Neuronal stem cell (in vitro differentiated cells): ENCODE results near the gene PNCK.

Source experiments
- DNase-seq: peaks from one replicate; pipeline ENCODE4 v3.0.0-alpha.2; 2013; ENCODE audit warnings: low spot score
- H2AFZ ChIP-seq: one replicate; pipeline ENCODE4 v1.6.1; 2013; ENCODE audit warnings: mild to moderate bottlenecking, low read length, inconsistent platforms
- H2AK5ac ChIP-seq: 2 replicates; pipeline ENCODE4 v1.6.1; 2013; ENCODE audit warnings: low read depth, mild to moderate bottlenecking, inconsistent platforms, low read length, moderate library complexity, mixed read lengths
- H2BK120ac ChIP-seq: 2 replicates; pipeline ENCODE4 v1.6.1; 2013; ENCODE audit warnings: low read depth, mild to moderate bottlenecking, inconsistent platforms, low read length, moderate library complexity, mixed read lengths
- H2BK12ac ChIP-seq: one replicate; pipeline ENCODE4 v1.6.1; 2013; ENCODE audit warnings: low read length, inconsistent platforms
- H2BK15ac ChIP-seq: 2 replicates; pipeline ENCODE4 v1.6.1; 2013; ENCODE audit warnings: mild to moderate bottlenecking, low read length, inconsistent platforms, mixed read lengths
- H2BK5ac ChIP-seq: one replicate; pipeline ENCODE4 v1.6.1; 2013; ENCODE audit warnings: inconsistent platforms, mild to moderate bottlenecking, low read length, moderate library complexity
- H3K14ac ChIP-seq: one replicate; pipeline ENCODE4 v1.6.1; 2013; ENCODE audit warnings: low read length, inconsistent platforms
- H3K18ac ChIP-seq: 2 replicates; pipeline ENCODE4 v1.6.1; 2013; ENCODE audit warnings: low read length, inconsistent platforms
- H3K23ac ChIP-seq: 2 replicates; pipeline ENCODE4 v1.6.1; 2013; ENCODE audit warnings: low read depth, mild to moderate bottlenecking, mixed read lengths, low read length, inconsistent platforms; ENCODE audit not compliant: poor library complexity
- H3K27ac ChIP-seq: replicated peaks from 3 replicates; pipeline ENCODE4 v1.5.1; 2013; ENCODE audit warnings: low read length, inconsistent platforms
- H3K27me3 ChIP-seq, 3 experiments: 2 replicates each; pipeline ENCODE4 v1.6.1; 2013; ENCODE audit warnings: low read length in 3 of 3, mild to moderate bottlenecking in 2 of 3, inconsistent platforms in 1 of 3, low read depth in 1 of 3, mixed read lengths in 1 of 3, moderate library complexity in 1 of 3; ENCODE audit not compliant: control insufficient read depth in 3 of 3, insufficient read depth in 3 of 3
- H3K36me3 ChIP-seq, 2 donors: replicated peaks in 1 of 2; 2 replicates each; pipeline ENCODE4 v1.6.1; 2013; ENCODE audit warnings: low read length in 2 of 2; ENCODE audit not compliant: control insufficient read depth in 2 of 2, insufficient read depth in 2 of 2
- H3K4ac ChIP-seq: 2 replicates; pipeline ENCODE4 v1.6.1; 2013; ENCODE audit warnings: inconsistent platforms, mild to moderate bottlenecking, low read length, moderate library complexity
- H3K4me1 ChIP-seq, 2 donors: 1 replicate in 1 of 2; 2 replicates in 1 of 2; pipeline ENCODE4 v1.6.1; 2013; ENCODE audit warnings: low read length in 2 of 2, low read depth in 1 of 2; ENCODE audit not compliant: control insufficient read depth in 2 of 2, insufficient read depth in 1 of 2
- H3K4me2 ChIP-seq: one replicate; pipeline ENCODE4 v1.6.1; 2013; ENCODE audit warnings: mild to moderate bottlenecking, low read length, inconsistent platforms; ENCODE audit not compliant: insufficient read depth, poor library complexity, severe bottlenecking
- H3K4me3 ChIP-seq, 2 donors: 2 replicates each; pipeline ENCODE4 v1.5.1; 2013; ENCODE audit warnings: low read length in 2 of 2, mild to moderate bottlenecking in 2 of 2, inconsistent platforms in 1 of 2, moderate library complexity in 1 of 2
- H3K79me1 ChIP-seq: one replicate; pipeline ENCODE4 v1.6.1; 2013; ENCODE audit warnings: low read depth, mild to moderate bottlenecking, inconsistent platforms, low read length, moderate library complexity
- H3K9ac ChIP-seq: one replicate; pipeline ENCODE4 v1.6.1; 2013; ENCODE audit warnings: mild to moderate bottlenecking, low read depth, low read length, inconsistent platforms; ENCODE audit not compliant: poor library complexity
- H3K9me3 ChIP-seq, 2 donors: replicated peaks in 1 of 2; 2 replicates each; pipeline versions ENCODE3 to v1.6.1; 2013; ENCODE audit warnings: low read length in 2 of 2, mild to moderate bottlenecking in 2 of 2, inconsistent platforms in 1 of 2, low read depth in 1 of 2, mixed read lengths in 1 of 2, moderate library complexity in 1 of 2; ENCODE audit not compliant: control insufficient read depth in 2 of 2, insufficient read depth in 1 of 2
- H4K8ac ChIP-seq: one replicate; pipeline ENCODE4 v1.6.1; 2013; ENCODE audit warnings: low read depth, mild to moderate bottlenecking, inconsistent platforms, low read length, moderate library complexity
- H4K91ac ChIP-seq: one replicate; pipeline ENCODE4 v1.6.1; 2013; ENCODE audit warnings: low read length, low read depth, mild to moderate bottlenecking, inconsistent platforms; ENCODE audit not compliant: poor library complexity
- WGBS, 2 donors: extraction: QIAGEN DNeasy Blood & Tissue Kit; methylation state at CpG; one replicate each; pipeline ENCODE4 v1.1.7; 2013; ENCODE audit warnings: missing lambda C conversion rate in 2 of 2, mixed read lengths in 1 of 2; ENCODE audit not compliant: insufficient read length in 2 of 2, insufficient replicate concordance in 1 of 2; ENCODE audit errors: extremely low coverage in 2 of 2; 5-methylcytosine and 5-hydroxymethylcytosine counted together

The PNCK gene

DNA sequence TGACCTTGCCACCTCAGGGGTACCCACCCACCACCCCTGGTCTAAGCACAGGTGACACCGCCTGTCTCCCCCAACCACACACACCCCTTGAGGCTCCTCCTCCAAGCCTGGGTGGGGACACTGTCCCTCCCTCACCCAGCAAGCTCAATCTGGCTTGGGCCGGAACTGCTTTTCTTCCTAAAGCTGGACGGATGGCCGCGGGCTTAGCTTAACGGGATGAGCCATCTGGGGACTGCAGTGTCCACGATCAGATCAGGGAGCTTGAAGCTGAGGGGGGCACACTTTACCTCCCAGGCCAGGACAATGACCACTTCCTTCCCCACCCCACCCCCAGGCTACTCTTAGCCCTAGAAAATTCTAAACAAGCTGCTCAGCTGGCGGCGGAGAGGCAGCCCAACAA is 13.1 kb upstream of the PNCK start:
- no CpG with 5 or more reads among the region's 9 CpGs for WGBS, 2 donors
- H3K9me3 ChIP-seq, result peaks cover 0 to 2% of the 10 kb centered on the region in 2 donors

DNA sequence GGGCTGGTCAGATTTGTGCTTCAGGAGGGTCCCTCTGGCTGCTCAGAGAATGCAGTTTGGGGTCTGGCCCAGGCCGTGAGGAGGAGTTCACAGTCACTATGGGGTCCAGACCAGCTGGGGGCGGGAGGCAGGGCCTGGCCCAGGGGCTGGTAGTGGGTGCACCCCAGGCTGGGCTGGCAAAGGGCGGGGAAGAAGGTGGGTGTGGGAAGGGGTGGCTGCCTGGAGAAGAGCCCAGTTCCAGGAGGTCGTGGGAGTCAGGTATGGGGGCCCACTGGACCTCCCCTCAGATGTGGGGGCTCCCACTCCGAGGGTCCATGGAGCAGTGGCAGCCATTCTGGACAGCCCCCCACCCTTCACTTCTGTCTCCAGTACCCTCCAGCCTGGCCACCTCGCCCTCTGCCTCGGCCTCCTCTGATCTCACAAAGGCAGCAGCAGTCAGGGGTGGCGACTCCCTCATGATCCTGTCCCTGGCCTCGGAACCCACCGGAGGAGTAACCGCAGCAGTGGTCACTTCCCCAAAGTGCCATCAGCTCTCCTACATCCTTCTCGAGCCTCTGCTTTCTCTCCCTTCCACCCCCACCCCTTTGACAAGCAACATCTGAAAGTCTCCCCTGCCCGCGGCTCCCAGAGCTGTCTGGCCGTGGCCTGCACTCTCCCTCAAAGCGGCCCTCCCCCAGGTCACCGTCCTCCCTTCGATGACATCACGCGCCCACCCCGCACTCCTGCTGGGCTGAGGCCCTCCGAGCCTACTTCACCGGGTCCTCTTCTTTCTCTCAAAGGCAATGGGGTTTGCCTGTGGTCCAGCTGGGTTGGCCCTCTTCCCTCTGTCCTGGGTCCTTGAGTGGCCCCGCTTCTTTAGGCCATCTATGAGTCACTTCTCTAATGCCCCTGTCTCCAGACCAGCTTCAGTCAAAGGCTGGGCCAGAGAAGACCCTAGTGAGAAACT is 12.4 kb upstream of the PNCK start:
- no peak for DNase-seq
- peaks cover 0 to 2% of the 10 kb centered on the region in 2 donors for H3K9me3 ChIP-seq
- peaks cover 11% of the 10 kb centered on the region for H3K79me1 ChIP-seq
- H3K4ac ChIP-seq, result no peak overlapping the region
- H3K23ac ChIP-seq, result peak overlapping the region; percentile 73
- peak overlapping the region; percentile 98 for H2BK5ac ChIP-seq
- H2BK120ac ChIP-seq, result peak overlapping the region; percentile 76
- H2AFZ ChIP-seq, result no peak overlapping the region
- peak overlapping the region; percentile 71 for H3K14ac ChIP-seq
- peak overlapping the region; percentile 85 for H4K91ac ChIP-seq
- no CpG with 5 or more reads among the region's 24 CpGs for WGBS, 2 donors
- H3K27ac ChIP-seq, result peak overlapping the region; percentile 97
- H3K18ac ChIP-seq, result peak overlapping the region; percentile 98
- peak overlapping the region; percentile 86 for H3K9ac ChIP-seq
- H2BK12ac ChIP-seq, result no peak overlapping the region
- H2BK15ac ChIP-seq, result no peak overlapping the region
- no peak overlapping the region for H4K8ac ChIP-seq
- H3K27me3 ChIP-seq, result no peaks in the 10 kb centered on the region
- peak overlapping the region; percentile 49 to 72 for H3K4me3 ChIP-seq
- H3K4me2 ChIP-seq, result peak overlapping the region; percentile 52
- H3K4me1 ChIP-seq, result peaks cover 16 to 23% of the 10 kb centered on the region in 2 donors
- peak overlapping the region; percentile 92 for H2AK5ac ChIP-seq
- H3K36me3 ChIP-seq, result peaks cover 5 to 14% of the 10 kb centered on the region in 2 donors

More for the DNA sequence above, 13.1 kb upstream of the PNCK start:
- peak overlapping the region in 1 of 2 donors; percentile 49 for H3K4me3 ChIP-seq
- no peak overlapping the region for H3K4ac ChIP-seq
- peak overlapping the region; percentile 98 for H2BK5ac ChIP-seq
- no peak for DNase-seq
- H3K36me3 ChIP-seq, result peaks cover 8 to 21% of the 10 kb centered on the region in 2 donors
- peak overlapping the region; percentile 33 for H3K4me2 ChIP-seq
- H3K79me1 ChIP-seq, result peaks cover 14% of the 10 kb centered on the region
- H2BK120ac ChIP-seq, result peak overlapping the region; percentile 61
- H2BK15ac ChIP-seq, result no peak overlapping the region
- no peak overlapping the region for H2AFZ ChIP-seq
- no peak overlapping the region for H2AK5ac ChIP-seq
- H3K27ac ChIP-seq, result peak overlapping the region; percentile 97
- no peak overlapping the region for H4K91ac ChIP-seq
- peak overlapping the region; percentile 38 for H3K14ac ChIP-seq
- peaks cover 16 to 23% of the 10 kb centered on the region in 2 donors for H3K4me1 ChIP-seq
- H3K23ac ChIP-seq, result no peak overlapping the region
- H3K18ac ChIP-seq, result peak overlapping the region; percentile 89
- no peak overlapping the region for H3K9ac ChIP-seq
- no peak overlapping the region for H2BK12ac ChIP-seq
- H4K8ac ChIP-seq, result peak overlapping the region; percentile 96
- H3K27me3 ChIP-seq, result no peaks in the 10 kb centered on the region

DNA sequence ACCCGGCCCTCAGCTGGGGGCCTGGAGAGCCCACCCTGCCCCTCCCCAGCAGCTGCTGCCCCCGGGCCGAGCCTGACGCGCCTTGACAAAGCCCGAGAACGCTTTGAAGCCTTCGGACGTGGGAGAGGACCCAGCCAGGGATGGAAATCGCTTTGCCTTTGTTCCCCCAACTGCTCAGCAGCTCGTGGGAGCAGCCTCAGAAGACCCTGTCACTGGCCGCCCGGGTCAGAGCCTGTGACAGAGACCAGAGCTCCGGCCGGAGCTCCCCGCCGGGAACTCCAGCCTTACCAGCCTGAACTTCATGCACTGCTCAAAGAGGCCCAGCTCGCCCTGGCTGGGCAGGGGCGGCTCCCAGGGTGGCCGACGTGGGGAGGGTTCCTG is 11.5 kb upstream of the PNCK start:
- H3K27me3 ChIP-seq, result peaks cover 0 to under 1% (median 0%) of the 10 kb centered on the region in 3 experiments
- peak overlapping the region; percentile 98 for H2BK5ac ChIP-seq
- H2BK120ac ChIP-seq, result peak overlapping the region; percentile 76
- peak overlapping the region; percentile 52 for H3K4me2 ChIP-seq
- DNase-seq, result no peak
- WGBS, 2 donors, result no CpG with 5 or more reads among the region's 21 CpGs
- H3K4me3 ChIP-seq, result peak overlapping the region; percentile 49 to 72
- H3K9ac ChIP-seq, result peak overlapping the region; percentile 60
- peak overlapping the region; percentile 53 for H3K4ac ChIP-seq
- H3K14ac ChIP-seq, result no peak overlapping the region
- peaks cover 0 to 2% of the 10 kb centered on the region in 2 donors for H3K9me3 ChIP-seq
- H4K91ac ChIP-seq, result peak overlapping the region; percentile 43
- peak overlapping the region; percentile 56 for H2AK5ac ChIP-seq
- H2BK12ac ChIP-seq, result no peak overlapping the region
- peak overlapping the region; percentile 98 for H3K18ac ChIP-seq
- H3K36me3 ChIP-seq, result peaks cover 4 to 5% of the 10 kb centered on the region in 2 donors
- H2AFZ ChIP-seq, result no peak overlapping the region
- H2BK15ac ChIP-seq, result no peak overlapping the region
- H3K27ac ChIP-seq, result peak overlapping the region; percentile 97
- H3K4me1 ChIP-seq, result peaks cover 16 to 23% of the 10 kb centered on the region in 2 donors
- H3K79me1 ChIP-seq, result peaks cover 11% of the 10 kb centered on the region
- no peak overlapping the region for H4K8ac ChIP-seq
- H3K23ac ChIP-seq, result no peak overlapping the region
